BJ (cell line): ENCODE measurements around the gene C1orf141. TPM values are rescaled to one million over a fixed set of nuclear protein-coding genes. Genes with fewer than 3 reads are reported as not detected.

Experiments used
- CTCF ChIA-PET: fragments of 350-600 bp; formaldehyde crosslinking; extraction: SDS; loops from one replicate; lab custom pipeline; 2021; ENCODE audit warnings: antibody characterized with exemption, inconsistent platforms; lab: Yijun Ruan, JAX
- POLR2A ChIA-PET: fragments of 300-600 bp; sonication (Branson Sonifier 250); formaldehyde crosslinking; extraction: SDS; loops from one replicate; lab custom pipeline; 2021; ENCODE audit warnings: antibody characterized with exemption; lab: Charles Lee
- DNase-seq: peaks from one replicate; pipeline ENCODE4 v3.0.0-alpha.2; 2011; ENCODE audit warnings: low read depth
- H3K27me3 ChIP-seq: 2 replicates; pipeline ENCODE4 v1.6.0; 2011; ENCODE audit warnings: low read length; ENCODE audit not compliant: control insufficient read depth, insufficient read depth
- H3K36me3 ChIP-seq: 2 replicates; pipeline ENCODE4 v1.5.1; 2011; ENCODE audit warnings: low read length; ENCODE audit not compliant: control insufficient read depth, insufficient read depth
- H3K4me3 ChIP-seq: 2 replicates; pipeline ENCODE4 v1.5.1; 2011; ENCODE audit warnings: low read depth, mild to moderate bottlenecking, control low read depth, low read length
- polyA plus RNA-seq: library from polyadenylated mRNA; depleted of rRNA; stranded (reverse); fragments of >200 nt; gene quantifications from 2 replicates; pipeline ENCODE4 v1.2.3, GENCODE V29; 2011; rRNA removed
- small RNA-seq: library from RNA; depleted of rRNA; stranded (forward); fragments of <200 nt; gene quantifications from one replicate; pipeline ENCODE3, GENCODE V24; 2012; ENCODE audit warnings: low replicate concordance, low read depth; ENCODE audit not compliant: insufficient read length
- TF ChIP-seq, protein P1 (sequence below): IDR thresholded peaks from 2 replicates; pipeline ENCODE4 v1.5.1; 2011; ENCODE audit warnings: low read depth, mild to moderate bottlenecking, control low read depth, inconsistent platforms, low read length, moderate library complexity; ENCODE audit not compliant: insufficient read depth

The C1orf141 gene
- polyA plus RNA-seq, 1 experiment, result not detected

DNA sequence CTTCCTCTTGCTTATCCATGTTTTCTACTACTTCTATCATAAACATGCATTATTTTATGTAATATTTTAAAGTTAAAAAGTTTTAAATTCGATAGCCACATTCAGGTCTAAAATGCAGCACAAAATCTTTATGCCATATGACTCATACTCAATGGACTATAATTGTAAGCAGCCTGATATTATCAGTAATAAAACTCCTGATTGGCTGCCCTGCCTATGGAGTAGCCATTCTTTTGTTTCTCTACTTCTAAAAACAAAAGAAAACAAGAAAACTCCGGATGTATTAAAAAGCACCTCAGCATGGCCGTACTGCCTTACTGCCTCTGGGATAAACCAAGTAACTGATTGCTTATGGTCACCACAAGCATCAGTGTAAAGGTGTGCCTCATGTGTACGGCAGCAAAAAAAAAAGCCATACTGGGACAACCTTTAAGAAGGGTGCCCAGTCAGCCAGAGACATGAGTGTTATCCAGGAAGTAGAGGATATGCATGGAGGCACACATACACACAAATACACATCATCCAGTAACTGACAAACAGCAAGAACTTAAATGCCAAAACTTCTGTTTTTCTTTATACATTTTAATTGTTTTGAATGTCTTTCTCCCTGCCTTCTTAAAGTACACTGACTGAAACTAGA lies 90.0 kb downstream of the C1orf141 start:
- no peak for DNase-seq
- Histone ChIP-seq H3K4me3 (no peak overlapping the region), H3K36me3 (peaks cover 7% of the 10 kb centered on the region), H3K27me3 (no peaks in the 10 kb centered on the region)
- ChIA-PET POLR2A (no interaction called here), CTCF (interaction anchor here (0.6 kb wide), 1 partner anchor 165 kb away, joined by 3 read pairs; no protein-coding TSS in a partner anchor)
- TF ChIP-seq, protein P1, sequence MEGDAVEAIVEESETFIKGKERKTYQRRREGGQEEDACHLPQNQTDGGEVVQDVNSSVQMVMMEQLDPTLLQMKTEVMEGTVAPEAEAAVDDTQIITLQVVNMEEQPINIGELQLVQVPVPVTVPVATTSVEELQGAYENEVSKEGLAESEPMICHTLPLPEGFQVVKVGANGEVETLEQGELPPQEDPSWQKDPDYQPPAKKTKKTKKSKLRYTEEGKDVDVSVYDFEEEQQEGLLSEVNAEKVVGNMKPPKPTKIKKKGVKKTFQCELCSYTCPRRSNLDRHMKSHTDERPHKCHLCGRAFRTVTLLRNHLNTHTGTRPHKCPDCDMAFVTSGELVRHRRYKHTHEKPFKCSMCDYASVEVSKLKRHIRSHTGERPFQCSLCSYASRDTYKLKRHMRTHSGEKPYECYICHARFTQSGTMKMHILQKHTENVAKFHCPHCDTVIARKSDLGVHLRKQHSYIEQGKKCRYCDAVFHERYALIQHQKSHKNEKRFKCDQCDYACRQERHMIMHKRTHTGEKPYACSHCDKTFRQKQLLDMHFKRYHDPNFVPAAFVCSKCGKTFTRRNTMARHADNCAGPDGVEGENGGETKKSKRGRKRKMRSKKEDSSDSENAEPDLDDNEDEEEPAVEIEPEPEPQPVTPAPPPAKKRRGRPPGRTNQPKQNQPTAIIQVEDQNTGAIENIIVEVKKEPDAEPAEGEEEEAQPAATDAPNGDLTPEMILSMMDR, result no peak

DNA sequence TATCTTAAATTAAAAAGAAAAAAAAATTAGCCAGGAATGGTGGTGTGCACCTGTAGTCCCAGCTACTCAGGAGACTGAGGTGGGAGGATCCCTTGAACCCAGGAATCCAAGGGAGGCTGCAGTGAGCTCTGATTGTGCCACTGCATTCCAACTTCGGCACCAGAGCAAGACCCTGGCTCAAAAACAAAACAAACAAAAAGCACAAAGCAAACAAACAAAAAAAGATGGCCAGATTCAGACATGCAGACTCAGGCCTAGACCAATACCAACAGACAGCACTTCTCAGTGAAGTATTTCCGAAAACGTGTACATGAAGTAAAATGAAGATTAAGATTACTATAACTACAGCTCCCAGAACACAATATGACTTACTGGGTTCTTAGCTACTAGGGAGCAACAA lies 91.4 kb downstream of the C1orf141 start:
- DNase-seq, result no peak
- ChIA-PET CTCF (no interaction called here), POLR2A (no interaction called here)
- H3K4me3 ChIP-seq, result no peak overlapping the region
- peaks cover 10% of the 10 kb centered on the region for H3K36me3 ChIP-seq
- TF ChIP-seq, protein P1, result no peak
- no peaks in the 10 kb centered on the region for H3K27me3 ChIP-seq

Small RNAs within 50 kb of the gene (small RNA-seq; reads per million reads assigned to genes)
- not detected for gene RF00322

Other genes starting within 250 kb of the C1orf141 start
- 1.3 and 2.8 TPM in 2 replicates for gene DNAI4, start 210.1 kb downstream of the C1orf141 start, polyA plus RNA-seq
- 6.4 and 14.5 TPM in 2 replicates for gene MIER1, start 210.0 kb downstream of the C1orf141 start, polyA plus RNA-seq
- 9.0 and 15.8 TPM in 2 replicates for gene SLC35D1, start 80.8 kb downstream of the C1orf141 start, polyA plus RNA-seq
- gene IL23R, start 31.5 kb upstream of the C1orf141 start, polyA plus RNA-seq, result not detected in 2 replicates
- not detected in 2 replicates for gene IL12RB2, start 172.9 kb upstream of the C1orf141 start, polyA plus RNA-seq